ENCODE data around the gene TMEM183A. TPM values are rescaled to one million over a fixed set of nuclear protein-coding genes. Genes with fewer than 3 reads are reported as not detected.

TMEM183A gene
- total RNA-seq, 1 experiment from 2014 or later: 119 TPM

DNA sequence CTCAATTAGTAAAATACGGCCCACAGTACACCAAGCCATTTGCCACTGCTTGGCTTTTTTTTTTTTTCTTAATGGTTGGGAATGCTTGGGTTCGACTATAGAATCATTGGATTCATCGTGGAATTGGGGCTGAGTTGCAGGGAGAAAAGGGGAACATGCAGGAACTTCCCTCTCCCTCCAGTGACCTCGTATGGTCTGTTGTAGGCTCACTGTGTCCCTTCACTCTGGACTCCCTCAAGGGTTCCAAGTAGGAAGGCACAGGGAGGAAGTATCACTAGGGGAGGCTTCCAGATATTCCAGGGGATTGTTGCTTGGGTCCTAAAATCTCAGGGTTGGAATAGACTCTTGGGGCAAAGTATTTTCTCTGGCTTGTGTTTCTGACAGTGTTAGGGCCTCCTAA lies 43.7 kb downstream of the TMEM183A start:
- Histone ChIP-seq H3K4me1 (ENCODE audit: insufficient read depth, low read length) (peaks cover 7% of the 10 kb centered on the region; the same call in 1 of the 2 replicates), H4K20me1 (ENCODE audit: low read length) (no peaks in the 10 kb centered on the region), H3F3A (ENCODE audit: low read length, unreplicated experiment) (no peaks in the 10 kb centered on the region), H2AFZ (ENCODE audit: low read length) (no peak overlapping the region), H3K4me3 (ENCODE audit: low read length) (no peak overlapping the region), H3K9ac (ENCODE audit: low read length) (no peak overlapping the region), H3K4me2 (ENCODE audit: low read length) (no peak overlapping the region), H3K27ac (ENCODE audit: low read length) (no peak overlapping the region), H3K36me3 (ENCODE audit: low read depth, low read length) (no peaks in the 10 kb centered on the region), H3K27me3 (ENCODE audit: low read length) (no peaks in the 10 kb centered on the region), H3K9me3 (ENCODE audit: low read length) (no peaks in the 10 kb centered on the region), H3K79me2 (ENCODE audit: low read length) (no peaks in the 10 kb centered on the region), H3K9me2 (replicated peaks; ENCODE audit: low read length) (no peaks in the 10 kb centered on the region)
- CTCF ChIA-PET: no interaction called here
- BruUV-seq (replicated peaks): no TSS peak
- DNase-seq: no peak
- intact Hi-C loops (cut with micrococcal nuclease): no loop called here
- TF ChIP-seq, protein P1, sequence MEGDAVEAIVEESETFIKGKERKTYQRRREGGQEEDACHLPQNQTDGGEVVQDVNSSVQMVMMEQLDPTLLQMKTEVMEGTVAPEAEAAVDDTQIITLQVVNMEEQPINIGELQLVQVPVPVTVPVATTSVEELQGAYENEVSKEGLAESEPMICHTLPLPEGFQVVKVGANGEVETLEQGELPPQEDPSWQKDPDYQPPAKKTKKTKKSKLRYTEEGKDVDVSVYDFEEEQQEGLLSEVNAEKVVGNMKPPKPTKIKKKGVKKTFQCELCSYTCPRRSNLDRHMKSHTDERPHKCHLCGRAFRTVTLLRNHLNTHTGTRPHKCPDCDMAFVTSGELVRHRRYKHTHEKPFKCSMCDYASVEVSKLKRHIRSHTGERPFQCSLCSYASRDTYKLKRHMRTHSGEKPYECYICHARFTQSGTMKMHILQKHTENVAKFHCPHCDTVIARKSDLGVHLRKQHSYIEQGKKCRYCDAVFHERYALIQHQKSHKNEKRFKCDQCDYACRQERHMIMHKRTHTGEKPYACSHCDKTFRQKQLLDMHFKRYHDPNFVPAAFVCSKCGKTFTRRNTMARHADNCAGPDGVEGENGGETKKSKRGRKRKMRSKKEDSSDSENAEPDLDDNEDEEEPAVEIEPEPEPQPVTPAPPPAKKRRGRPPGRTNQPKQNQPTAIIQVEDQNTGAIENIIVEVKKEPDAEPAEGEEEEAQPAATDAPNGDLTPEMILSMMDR (conservative IDR thresholded peaks at IDR 0.05; ENCODE audit: low read depth, low read length): no peak
- TF ChIP-seq EZH2 (IDR thresholded peaks at IDR 0.05; ENCODE audit: low read length, unreplicated experiment) (no peak), EZH2phosphoT487 (IDR thresholded peaks at IDR 0.05; ENCODE audit: borderline replicate concordance, low read length) (no peak)
- no peak for ATAC-seq
- POLR2A ChIA-PET (ENCODE audit: unreplicated experiment): no interaction called here

GRCh38 chr1:203051841-203052324 lies 44.7 kb downstream of the TMEM183A start:
- no peak overlapping the region for H3K27ac ChIP-seq (ENCODE audit: low read length)
- no peaks in the 10 kb centered on the region for H3K9me3 ChIP-seq (ENCODE audit: low read length)
- no peaks in the 10 kb centered on the region for H4K20me1 ChIP-seq (ENCODE audit: low read length)
- H3K4me3 ChIP-seq (ENCODE audit: low read length): no peak overlapping the region
- ChIA-PET POLR2A (ENCODE audit: unreplicated experiment) (no interaction called here), CTCF (no interaction called here)
- no peaks in the 10 kb centered on the region for H3K9me2 ChIP-seq (replicated peaks; ENCODE audit: low read length)
- no peaks in the 10 kb centered on the region for H3K27me3 ChIP-seq (ENCODE audit: low read length)
- BruUV-seq (replicated peaks): no TSS peak
- DNase-seq (no peak), ATAC-seq (no peak)
- H3K9ac ChIP-seq (ENCODE audit: low read length): no peak overlapping the region
- H3K36me3 ChIP-seq (ENCODE audit: low read depth, low read length): no peaks in the 10 kb centered on the region
- intact Hi-C loops (cut with micrococcal nuclease): no loop called here
- H3K79me2 ChIP-seq (ENCODE audit: low read length): no peaks in the 10 kb centered on the region
- TF ChIP-seq EZH2phosphoT487 (IDR thresholded peaks at IDR 0.05; ENCODE audit: borderline replicate concordance, low read length): no peak
- H2AFZ ChIP-seq (ENCODE audit: low read length): no peak overlapping the region
- no peaks in the 10 kb centered on the region for H3F3A ChIP-seq (ENCODE audit: low read length, unreplicated experiment)
- peaks cover 6% of the 10 kb centered on the region; the same call in 1 of the 2 replicates for H3K4me1 ChIP-seq (ENCODE audit: insufficient read depth, low read length)
- H3K4me2 ChIP-seq (ENCODE audit: low read length): no peak overlapping the region

- DNase-seq (no peak), ATAC-seq (no peak)
- Histone ChIP-seq H3F3A (ENCODE audit: low read length, unreplicated experiment) (no peaks in the 10 kb centered on the region), H3K79me2 (ENCODE audit: low read length) (no peaks in the 10 kb centered on the region), H3K4me2 (ENCODE audit: low read length) (no peak overlapping the region), H3K9me3 (ENCODE audit: low read length) (no peaks in the 10 kb centered on the region), H3K27me3 (ENCODE audit: low read length) (0 out of 2 replicates have a peak, but pooled peaks cover 3% of the 10 kb centered on the region), H2AFZ (ENCODE audit: low read length) (no peak overlapping the region), H3K9me2 (replicated peaks; ENCODE audit: low read length) (no peaks in the 10 kb centered on the region), H3K9ac (ENCODE audit: low read length) (no peak overlapping the region), H4K20me1 (ENCODE audit: low read length) (no peaks in the 10 kb centered on the region), H3K4me3 (ENCODE audit: low read length) (no peak overlapping the region), H3K36me3 (ENCODE audit: low read depth, low read length) (no peaks in the 10 kb centered on the region), H3K27ac (ENCODE audit: low read length) (no peak overlapping the region), H3K4me1 (ENCODE audit: insufficient read depth, low read length) (no peaks in the 10 kb centered on the region)
- TF ChIP-seq, protein P1 (conservative IDR thresholded peaks at IDR 0.05; ENCODE audit: low read depth, low read length): no peak
- TF ChIP-seq EZH2phosphoT487 (IDR thresholded peaks at IDR 0.05; ENCODE audit: borderline replicate concordance, low read length): no peak
- POLR2A ChIA-PET (ENCODE audit: unreplicated experiment): no interaction called here
- intact Hi-C loops (cut with micrococcal nuclease): no loop called here
- BruUV-seq (replicated peaks): no TSS peak
- CTCF ChIA-PET: no interaction called here
Observed at GRCh38 chr1:203052601-203053000, 45.4 kb downstream of the TMEM183A start.

All from PC-3 (cell line).